ENCODE results near the gene MCM10. TPM values are rescaled to one million over a fixed set of nuclear protein-coding genes. Genes with fewer than 3 reads are reported as not detected.

MCM10 gene
- total and polyA plus RNA-seq, 8 donors, result 0.31 to 7.6 (median 2.9) TPM

- TF ChIP-seq POLR2A (IDR thresholded peaks at IDR 0.05) (no peak), CTCF (IDR thresholded peaks at IDR 0.05) (no peak), POLR2AphosphoS5 (IDR thresholded peaks at IDR 0.05) (no peak), EP300 (IDR thresholded peaks at IDR 0.05) (no peak)
- Histone ChIP-seq H3K27me3 (no peaks in the 10 kb centered on the region), H3K36me3 (no peaks in the 10 kb centered on the region), H3K4me3 (no peak overlapping the region), H3K4me1 (no peaks in the 10 kb centered on the region), H3K27ac (no peak overlapping the region), H3K9me3 (no peaks in the 10 kb centered on the region)
- no peak for DNase-seq
- intact Hi-C loops (cut with DNase I; ENCODE audit: low total_unique reads), result no loop called here
- WGBS, 5 donors, result 86 to 96% (median 91%) methylated on average over 8 of the region's 8 CpGs
These were observed 64.2 kb downstream of the MCM10 start for GRCh38 chr10:13225601-13226000.

GRCh38 chr10:13227031-13227430 lies 65.7 kb downstream of the MCM10 start:
- intact Hi-C loops (cut with DNase I; ENCODE audit: low total_unique reads), result no loop called here
- DNase-seq, result no peak
- no peak overlapping the region for H3K4me3 ChIP-seq
- WGBS, 5 donors, result 73 to 82% (median 81%) methylated on average over 5 of the region's 5 CpGs
- H3K36me3 ChIP-seq, result no peaks in the 10 kb centered on the region
- no peaks in the 10 kb centered on the region for H3K4me1 ChIP-seq
- no peak for TF ChIP-seq CTCF (IDR thresholded peaks at IDR 0.05)
- no peak for TF ChIP-seq POLR2A (IDR thresholded peaks at IDR 0.05)
- no peak for TF ChIP-seq EP300 (IDR thresholded peaks at IDR 0.05)
- no peak for TF ChIP-seq POLR2AphosphoS5 (IDR thresholded peaks at IDR 0.05)
- H3K9me3 ChIP-seq, result no peaks in the 10 kb centered on the region
- no peaks in the 10 kb centered on the region for H3K27me3 ChIP-seq
- no peak overlapping the region for H3K27ac ChIP-seq

- Histone ChIP-seq H3K27me3 (peaks cover 0 to 20% (median 0%) of the 10 kb centered on the region in 3 donors), H3K9me3 (no peaks in the 10 kb centered on the region), H3K4me3 (no peak overlapping the region), H3K4me1 (no peaks in the 10 kb centered on the region), H3K27ac (no peak overlapping the region), H3K36me3 (no peaks in the 10 kb centered on the region)
- TF ChIP-seq POLR2A (IDR thresholded peaks at IDR 0.05) (no peak), EP300 (IDR thresholded peaks at IDR 0.05) (no peak), POLR2AphosphoS5 (IDR thresholded peaks at IDR 0.05) (no peak), CTCF (IDR thresholded peaks at IDR 0.05) (no peak)
- intact Hi-C loops (cut with DNase I; ENCODE audit: low total_unique reads), result no loop called here
- WGBS, 5 donors, result 64 to 72% (median 68%) methylated on average over 9 of the region's 9 CpGs
- DNase-seq, result no peak
These were observed 69.8 kb downstream of the MCM10 start for GRCh38 chr10:13231190-13231589.

- WGBS, 5 donors, result 79 to 83% (median 80%) methylated on average over 5 to 6 of the region's 6 CpGs
- Histone ChIP-seq H3K4me3 (no peak overlapping the region), H3K9me3 (no peaks in the 10 kb centered on the region), H3K4me1 (no peaks in the 10 kb centered on the region), H3K27ac (no peak overlapping the region), H3K27me3 (peaks cover 0 to 20% (median 0%) of the 10 kb centered on the region in 3 donors), H3K36me3 (no peaks in the 10 kb centered on the region)
- intact Hi-C loops (cut with DNase I; ENCODE audit: low total_unique reads), result no loop called here
- TF ChIP-seq CTCF (IDR thresholded peaks at IDR 0.05), result no peak
- TF ChIP-seq POLR2A (IDR thresholded peaks at IDR 0.05), result no peak
- no peak for TF ChIP-seq POLR2AphosphoS5 (IDR thresholded peaks at IDR 0.05)
- no peak for TF ChIP-seq EP300 (IDR thresholded peaks at IDR 0.05)
- no peak for DNase-seq
These were observed 70.5 kb downstream of the MCM10 start for GRCh38 chr10:13231808-13232207.
